ENCODE measurements around the gene CTBP1. TPM values are rescaled to one million over a fixed set of nuclear protein-coding genes. Genes with fewer than 3 reads are reported as not detected.

CTBP1 gene
- total and polyA plus RNA-seq, 8 donors, result 91.5 to 131 (median 109) TPM

DNA sequence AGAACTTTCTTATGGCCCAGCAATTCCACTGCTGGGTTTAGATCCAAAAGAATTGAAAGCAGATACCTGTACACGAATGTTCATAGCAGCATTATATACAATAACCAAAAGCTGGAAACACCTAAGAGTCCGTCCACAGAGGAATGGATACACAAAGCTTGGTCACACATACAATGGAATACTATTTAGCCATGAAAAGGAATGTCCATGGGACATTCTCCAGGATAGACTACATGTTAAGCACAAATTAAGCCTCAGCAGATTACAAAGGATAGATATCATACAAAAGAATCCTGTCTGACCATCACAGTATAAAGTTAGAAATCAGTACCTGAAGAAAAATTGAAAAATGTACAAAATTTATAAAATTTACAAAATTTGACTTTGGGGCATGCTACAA, 28.1 kb upstream of the CTBP1 start:
- DNase-seq, result no peak
- ATAC-seq, result no peak
- Histone ChIP-seq H3K9me3 (no peaks in the 10 kb centered on the region), H3K4me3 (no peak overlapping the region), H3K36me3 (no peaks in the 10 kb centered on the region), H3K27ac (no peak overlapping the region), H3K4me1 (no peaks in the 10 kb centered on the region), H3K27me3 (no peaks in the 10 kb centered on the region)
- WGBS, 2 donors, result 92 to 97% methylated on average over 2 of the region's 2 CpGs
- TF ChIP-seq, protein P1, sequence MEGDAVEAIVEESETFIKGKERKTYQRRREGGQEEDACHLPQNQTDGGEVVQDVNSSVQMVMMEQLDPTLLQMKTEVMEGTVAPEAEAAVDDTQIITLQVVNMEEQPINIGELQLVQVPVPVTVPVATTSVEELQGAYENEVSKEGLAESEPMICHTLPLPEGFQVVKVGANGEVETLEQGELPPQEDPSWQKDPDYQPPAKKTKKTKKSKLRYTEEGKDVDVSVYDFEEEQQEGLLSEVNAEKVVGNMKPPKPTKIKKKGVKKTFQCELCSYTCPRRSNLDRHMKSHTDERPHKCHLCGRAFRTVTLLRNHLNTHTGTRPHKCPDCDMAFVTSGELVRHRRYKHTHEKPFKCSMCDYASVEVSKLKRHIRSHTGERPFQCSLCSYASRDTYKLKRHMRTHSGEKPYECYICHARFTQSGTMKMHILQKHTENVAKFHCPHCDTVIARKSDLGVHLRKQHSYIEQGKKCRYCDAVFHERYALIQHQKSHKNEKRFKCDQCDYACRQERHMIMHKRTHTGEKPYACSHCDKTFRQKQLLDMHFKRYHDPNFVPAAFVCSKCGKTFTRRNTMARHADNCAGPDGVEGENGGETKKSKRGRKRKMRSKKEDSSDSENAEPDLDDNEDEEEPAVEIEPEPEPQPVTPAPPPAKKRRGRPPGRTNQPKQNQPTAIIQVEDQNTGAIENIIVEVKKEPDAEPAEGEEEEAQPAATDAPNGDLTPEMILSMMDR (IDR thresholded peaks at IDR 0.05), result no peak
- no peak for FAIRE-seq
- intact Hi-C loops (cut with DNase I), result no loop called here

DNA sequence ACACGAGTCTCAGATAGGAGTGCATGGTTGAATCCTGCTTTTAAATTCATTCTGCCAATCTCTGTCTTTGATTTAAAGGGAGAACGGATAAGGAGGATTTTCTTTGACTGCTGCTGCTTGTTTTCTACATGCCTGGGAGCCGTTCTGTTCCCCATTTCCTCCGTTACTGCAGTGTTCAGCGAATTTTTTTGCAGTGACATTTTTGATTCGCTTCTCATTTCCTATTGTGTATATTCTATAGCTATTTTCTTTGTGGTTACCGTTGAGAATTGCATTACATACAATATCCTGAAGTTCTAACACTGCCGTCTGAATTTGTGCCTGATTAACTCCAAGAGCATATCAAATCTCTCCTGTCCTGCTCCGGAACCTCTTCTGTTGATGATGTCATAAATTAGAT, 25.9 kb upstream of the CTBP1 start:
- Histone ChIP-seq H3K27me3 (no peaks in the 10 kb centered on the region), H3K27ac (no peak overlapping the region), H3K4me1 (no peaks in the 10 kb centered on the region), H3K9me3 (no peaks in the 10 kb centered on the region), H3K36me3 (no peaks in the 10 kb centered on the region), H3K4me3 (no peak overlapping the region)
- ATAC-seq (no peak), DNase-seq (no peak), FAIRE-seq (no peak)
- TF ChIP-seq, protein P1 (IDR thresholded peaks at IDR 0.05), result no peak
- WGBS, 2 donors, result 87 to 90% methylated on average over 9 of the region's 9 CpGs
- intact Hi-C loops (cut with DNase I), result no loop called here

DNA sequence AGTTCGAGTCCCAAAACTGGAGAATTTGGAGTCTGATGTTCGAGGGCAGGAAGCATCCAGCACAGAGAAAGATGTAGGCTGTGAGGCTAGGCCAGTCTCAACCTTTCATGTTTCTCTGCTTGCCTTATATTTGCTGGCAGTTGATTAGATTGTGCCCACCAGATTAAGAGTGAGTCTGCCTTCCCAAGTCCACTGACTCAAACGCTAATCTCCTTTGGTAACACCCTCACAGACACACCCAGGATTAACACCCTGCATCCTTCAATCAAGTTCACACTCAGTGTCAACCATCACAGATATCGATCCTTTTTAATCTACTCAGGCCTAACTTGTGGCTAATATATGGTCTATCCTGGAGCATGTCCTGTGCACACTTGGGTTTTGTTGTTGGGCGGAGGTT, 22.8 kb upstream of the CTBP1 start:
- TF ChIP-seq, protein P1 (IDR thresholded peaks at IDR 0.05), result no peak
- Histone ChIP-seq H3K27me3 (no peaks in the 10 kb centered on the region), H3K36me3 (no peaks in the 10 kb centered on the region), H3K27ac (no peak overlapping the region), H3K4me1 (no peaks in the 10 kb centered on the region), H3K9me3 (no peaks in the 10 kb centered on the region), H3K4me3 (no peak overlapping the region)
- no peak for DNase-seq
- WGBS, 2 donors, result 92 to 94% methylated on average over 5 of the region's 5 CpGs
- intact Hi-C loops (cut with DNase I), result no loop called here
- FAIRE-seq, result no peak
- ATAC-seq, result no peak

DNA sequence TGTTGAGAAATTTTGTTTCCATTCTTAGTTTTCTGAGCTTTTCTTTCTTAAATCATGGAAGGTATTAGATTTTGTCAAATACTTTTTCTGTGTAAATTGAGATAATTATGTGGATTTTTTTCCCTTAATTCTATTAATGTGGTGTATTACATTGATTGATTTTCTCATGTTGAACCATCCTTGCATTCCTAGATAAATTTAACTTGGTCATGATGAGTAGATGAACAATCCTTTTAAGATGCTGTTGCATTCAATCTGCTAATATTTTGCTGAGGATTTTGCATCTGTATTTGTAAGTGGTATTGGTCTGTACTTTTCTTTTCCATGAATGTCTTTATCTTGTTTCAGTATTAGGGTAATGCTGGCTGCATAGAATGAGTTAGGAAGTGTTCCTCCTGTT, 20.3 kb upstream of the CTBP1 start:
- Histone ChIP-seq H3K9me3 (no peaks in the 10 kb centered on the region), H3K27ac (no peak overlapping the region), H3K27me3 (no peaks in the 10 kb centered on the region), H3K4me3 (no peak overlapping the region), H3K4me1 (no peaks in the 10 kb centered on the region), H3K36me3 (no peaks in the 10 kb centered on the region)
- intact Hi-C loops (cut with DNase I), result no loop called here
- no peak for FAIRE-seq
- DNase-seq, result no peak
- TF ChIP-seq, protein P1 (IDR thresholded peaks at IDR 0.05), result no peak
- no peak for ATAC-seq

DNA sequence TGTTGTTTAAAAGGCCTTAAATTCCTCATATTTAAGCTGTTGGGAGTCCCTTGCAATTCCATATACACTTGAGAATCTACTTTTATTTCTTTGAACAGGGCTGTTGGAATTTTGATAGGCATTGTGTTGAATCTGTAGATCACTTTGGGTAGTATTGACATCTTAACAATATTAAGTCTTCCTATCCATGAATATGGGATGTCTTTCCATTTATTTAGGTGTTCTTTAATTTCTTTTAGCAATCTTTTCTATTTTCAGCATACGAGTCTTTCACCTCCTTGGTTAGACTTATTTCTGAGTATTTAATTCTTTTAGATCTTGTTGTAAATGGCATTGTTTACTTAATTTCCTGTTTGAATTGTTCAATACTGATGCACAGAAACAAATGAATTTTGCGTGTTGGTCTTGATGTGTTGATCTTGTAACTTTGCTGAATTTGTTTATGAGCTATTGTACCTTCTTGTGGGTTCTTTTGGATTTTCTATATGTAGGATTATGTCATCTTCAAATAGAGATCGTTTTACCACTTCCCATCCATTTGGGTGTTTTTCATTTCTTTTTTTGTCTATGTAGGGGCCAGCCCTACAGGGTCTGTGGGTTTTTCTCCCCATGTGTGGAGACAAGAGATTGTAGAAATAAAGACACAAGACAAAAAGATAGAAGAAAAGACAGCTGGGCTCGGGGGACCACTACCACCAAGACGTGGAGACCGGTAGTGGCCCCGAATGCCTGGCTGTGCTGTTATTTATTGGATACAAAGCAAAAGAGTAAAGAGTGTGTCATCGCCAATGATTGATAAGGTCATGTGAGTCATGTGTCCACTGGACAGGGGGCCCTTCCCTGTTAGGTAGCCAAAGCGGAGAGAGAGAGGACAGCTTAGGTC, 18.2 kb upstream of the CTBP1 start:
- no peak overlapping the region for H3K4me3 ChIP-seq

More for the DNA sequence above, 18.2 kb upstream of the CTBP1 start:
- no peaks in the 10 kb centered on the region for H3K4me1 ChIP-seq
- H3K27me3 ChIP-seq, result no peaks in the 10 kb centered on the region
- FAIRE-seq (no peak), ATAC-seq (no peak), DNase-seq (no peak)
- WGBS, 2 donors, result 89 to 92% methylated on average over 9 of the region's 9 CpGs
- no peaks in the 10 kb centered on the region for H3K9me3 ChIP-seq
- no peaks in the 10 kb centered on the region for H3K36me3 ChIP-seq
- no peak overlapping the region for H3K27ac ChIP-seq
- intact Hi-C loops (cut with DNase I), result no loop called here
- TF ChIP-seq, protein P1 (IDR thresholded peaks at IDR 0.05), result no peak

All from pancreas (tissue), 10 donors.